SK-N-SH (cell line): Measurements from ENCODE around the gene PNCK. TPM values are rescaled to one million over a fixed set of nuclear protein-coding genes. Genes with fewer than 3 reads are reported as not detected.

Experiments used
- CTCF ChIA-PET: fragments of 300-600, 350-600 bp; formaldehyde crosslinking; extraction: SDS; loops from one replicate; lab custom pipeline; 2021; lab: Yijun Ruan, JAX
- POLR2A ChIA-PET: fragments of 350-600 bp; sonication (Branson Sonifier 250); formaldehyde crosslinking; extraction: SDS; loops from one replicate; lab custom pipeline; 2020; ENCODE audit warnings: antibody characterized with exemption, inconsistent platforms; lab: Yijun Ruan, JAX
- DNase-seq: peaks from one replicate; pipeline ENCODE4 v3.0.0; 2012
- H2AFZ ChIP-seq: fragments of 200-600 bp; sonication (generic); 2 replicates; pipeline ENCODE4 v1.8.1; 2016; ENCODE audit warnings: antibody characterized with exemption, mild to moderate bottlenecking, low read depth
- H3F3A ChIP-seq: fragments of 200-600 bp; sonication (generic); replicated peaks from 2 replicates; pipeline ENCODE3; 2016; ENCODE audit warnings: antibody characterized with exemption, mild to moderate bottlenecking; ENCODE audit not compliant: insufficient read depth
- H3K27ac ChIP-seq, 2 experiments: fragments of 200-500 bp in 1 of 2; fragments of 200-600 bp in 1 of 2; sonication (Bioruptor generic) in 1 of 2; sonication (generic), shearing (Covaris generic) in 1 of 2; 2 replicates each; pipeline versions ENCODE4 v1.5.1 to v1.6.1; 2014 to 2016; ENCODE audit warnings: low read depth in 2 of 2, inconsistent platforms in 1 of 2, low read length in 1 of 2, mild to moderate bottlenecking in 1 of 2, mixed read lengths in 1 of 2
- H3K27me3 ChIP-seq: fragments of 200-600 bp; sonication (generic), shearing (Covaris generic); 2 replicates; pipeline ENCODE4 v1.6.1; 2016; ENCODE audit warnings: mixed run types; ENCODE audit not compliant: insufficient read depth
- H3K36me3 ChIP-seq, 2 experiments: fragments of 200-500 bp in 1 of 2; fragments of 200-600 bp in 1 of 2; sonication (Bioruptor generic) in 1 of 2; sonication (generic) in 1 of 2; replicated peaks in 1 of 2; 2 replicates each; pipeline versions ENCODE3 to v1.5.1; 2014 to 2016; ENCODE audit warnings: low read length in 1 of 2, mild to moderate bottlenecking in 1 of 2; ENCODE audit not compliant: insufficient read depth in 2 of 2, control insufficient read depth in 1 of 2
- H3K4me1 ChIP-seq, 2 experiments: fragments of 200-500 bp in 1 of 2; fragments of 200-600 bp in 1 of 2; sonication (Bioruptor generic) in 1 of 2; sonication (generic), shearing (Covaris generic) in 1 of 2; 2 replicates each; pipeline versions ENCODE4 v1.5.1 to v1.6.1; 2014 to 2016; ENCODE audit warnings: low read depth in 1 of 2, low read length in 1 of 2, mixed run types in 1 of 2; ENCODE audit not compliant: insufficient read depth in 2 of 2, control insufficient read depth in 1 of 2
- H3K4me2 ChIP-seq: fragments of 200-600 bp; sonication (generic), shearing (Covaris generic); 2 replicates; pipeline ENCODE4 v1.6.1; 2017; ENCODE audit warnings: mixed run types
- H3K4me3 ChIP-seq, 2 experiments: fragments of 200-500 bp in 1 of 2; fragments of 200-600 bp in 1 of 2; sonication (Bioruptor generic) in 1 of 2; sonication (generic), shearing (Covaris generic) in 1 of 2; 2 replicates each; pipeline versions ENCODE4 v1.5.1 to v1.8.1; 2014 to 2016; ENCODE audit warnings: low read depth in 2 of 2, inconsistent platforms in 1 of 2, low read length in 1 of 2, mild to moderate bottlenecking in 1 of 2, mixed read lengths in 1 of 2, moderate library complexity in 1 of 2
- H3K79me2 ChIP-seq: fragments of 200-600 bp; sonication (generic); 2 replicates; pipeline ENCODE4 v1.8.1; 2017; ENCODE audit warnings: mild to moderate bottlenecking; ENCODE audit not compliant: insufficient read depth
- H3K9ac ChIP-seq: fragments of 200-600 bp; sonication (generic); 2 replicates; pipeline ENCODE4 v1.6.1; 2017; ENCODE audit warnings: mixed run types
- H3K9me2 ChIP-seq: fragments of 200-600 bp; sonication (generic); 2 replicates; pipeline ENCODE4 v1.6.1; 2017; ENCODE audit warnings: mixed run types
- H3K9me3 ChIP-seq: fragments of 200-600 bp; sonication (generic); 2 replicates; pipeline ENCODE4 v1.6.1; 2017; ENCODE audit warnings: mixed run types, mild to moderate bottlenecking, moderate library complexity
- H4K20me1 ChIP-seq: fragments of 200-600 bp; sonication (generic); 2 replicates; pipeline ENCODE4 v1.6.1; 2017; ENCODE audit warnings: mild to moderate bottlenecking, mixed run types; ENCODE audit not compliant: insufficient read depth
- CHD2 ChIP-seq: fragments of 150-350 bp; IDR thresholded peaks from 2 replicates; pipeline ENCODE4 v1.6.1; 2018; ENCODE audit warnings: low read length; ENCODE audit not compliant: partially characterized antibody
- CTCF ChIP-seq: fragments of 200-600 bp; sonication (generic); IDR thresholded peaks from 2 replicates; pipeline ENCODE4 v1.6.1; 2017; ENCODE audit warnings: antibody characterized with exemption, mild to moderate bottlenecking, moderate library complexity
- FOSL2 ChIP-seq: IDR thresholded peaks from 2 replicates; pipeline ENCODE4 v1.4.0; 2012; ENCODE audit warnings: low read depth, mild to moderate bottlenecking, moderate library complexity, borderline replicate concordance
- FOXJ3 ChIP-seq: sonication (generic); formaldehyde crosslinking; IDR thresholded peaks from 2 replicates; pipeline ENCODE4 v1.5.1; 2020; ENCODE audit warnings: mild to moderate bottlenecking, missing genetic modification reagents
- GABPA ChIP-seq: IDR thresholded peaks from 2 replicates; pipeline ENCODE4 v1.4.0; 2012; ENCODE audit warnings: low read depth, mild to moderate bottlenecking
- GATA2 ChIP-seq: sonication (generic); formaldehyde crosslinking; IDR thresholded peaks from 2 replicates; pipeline ENCODE4 v1.5.0; 2020; ENCODE audit warnings: mild to moderate bottlenecking, missing genetic modification reagents
- MAX ChIP-seq: IDR thresholded peaks from 2 replicates; pipeline ENCODE4 v1.4.0; 2012; ENCODE audit warnings: low read depth
- MEF2A ChIP-seq: IDR thresholded peaks from 2 replicates; pipeline ENCODE4 v1.4.0; 2012; ENCODE audit warnings: low read depth, borderline replicate concordance
- NFIC ChIP-seq: IDR thresholded peaks from 2 replicates; pipeline ENCODE4 v1.4.0; 2012; ENCODE audit warnings: borderline replicate concordance
- PBX3 ChIP-seq: IDR thresholded peaks from 2 replicates; pipeline ENCODE4; 2012
- POLR2AphosphoS5 ChIP-seq: IDR thresholded peaks from 2 replicates; pipeline ENCODE4 v1.6.1; 2012; ENCODE audit warnings: low read depth, low read length
- RCOR1 ChIP-seq: fragments of 150-350 bp; IDR thresholded peaks from 2 replicates; pipeline ENCODE4 v1.6.1; 2017; ENCODE audit warnings: antibody characterized with exemption, low read length
- REST ChIP-seq: IDR thresholded peaks from 2 replicates; pipeline ENCODE4 v1.6.1; 2012; ENCODE audit warnings: mild to moderate bottlenecking, low read depth, low read length, moderate library complexity
- SMC3 ChIP-seq: IDR thresholded peaks from 2 replicates; pipeline ENCODE4 v1.6.1; 2012; ENCODE audit warnings: low read depth, low read length, improper control_type of control experiment
- TAF1 ChIP-seq: IDR thresholded peaks from 2 replicates; pipeline ENCODE4 v1.6.1; 2012; ENCODE audit warnings: low read depth, mild to moderate bottlenecking, low read length, moderate library complexity, borderline replicate concordance
- TCF12 ChIP-seq: IDR thresholded peaks from 2 replicates; pipeline ENCODE4 v1.4.0; 2012
- USF1 ChIP-seq: IDR thresholded peaks from 2 replicates; pipeline ENCODE4 v1.4.0; 2012; ENCODE audit warnings: low read depth, borderline replicate concordance
- YY1 ChIP-seq: IDR thresholded peaks from 2 replicates; pipeline ENCODE4 v1.4.0; 2012; ENCODE audit warnings: low read depth, mild to moderate bottlenecking
- WGBS: methylation state at CpG from one replicate; pipeline ENCODE4 v1.1.6; 2017; ENCODE audit warnings: low lambda C conversion rate; 5-methylcytosine and 5-hydroxymethylcytosine counted together
- polyA plus RNA-seq, 3 experiments: library from polyadenylated mRNA; depleted of rRNA; stranded (reverse); fragments of >200 nt; gene quantifications; 2 replicates each; pipeline ENCODE4 v1.2.3, GENCODE V29; 2012

The PNCK gene
- polyA plus RNA-seq, 1 of the 3 experiments (the other 2 are of a cell fraction), result 1.2 TPM

GRCh38 chrX:153685156-153685536 is 11.5 kb upstream of the PNCK start (continued):
- TF ChIP-seq REST, result no peak
- TF ChIP-seq MAX, result no peak
- TF ChIP-seq TAF1, result no peak
- no peak for TF ChIP-seq CHD2
- TF ChIP-seq POLR2AphosphoS5, result no peak
- TF ChIP-seq, all 33 proteins: peak for 0

- ChIA-PET POLR2A (interaction anchor here (0.7 to 1.6 kb wide), 3 partner anchors 11 to 130 kb away, joined by 3 to 4 read pairs (median 3); no protein-coding TSS in a partner anchor), CTCF (interaction anchor here (0.5 to 4.5 kb wide), 10 partner anchors 17 to 238 kb away, joined by 3 to 33 read pairs (median 4); no protein-coding TSS in a partner anchor)
- H3K79me2 ChIP-seq, result peaks cover 3% of the 10 kb centered on the region; the same call in 1 of the 2 replicates
- H3K9me3 ChIP-seq, result no peaks in the 10 kb centered on the region
- peaks cover 7% of the 10 kb centered on the region; the same call in 1 of the 2 replicates for H3K27me3 ChIP-seq
- H3K9me2 ChIP-seq, result no peaks in the 10 kb centered on the region
- H2AFZ ChIP-seq, result no peak overlapping the region
- no peak for DNase-seq
- H3K4me3 ChIP-seq, result no peak overlapping the region
- no peaks in the 10 kb centered on the region for H3F3A ChIP-seq
- H3K27ac ChIP-seq, result peak overlapping the region in 1 of 2 experiments; percentile 43; a peak in 1 of 4 replicates
- H3K9ac ChIP-seq, result no peak overlapping the region
- H3K4me2 ChIP-seq, result no peak overlapping the region
- H3K4me1 ChIP-seq, result peaks cover 0 to 19% of the 10 kb centered on the region in 2 experiments; a peak in 1 of 4 replicates
- WGBS, result 50% methylated on average over 12 of the region's 21 CpGs
- H4K20me1 ChIP-seq, result peaks cover 2% of the 10 kb centered on the region; the same call in 1 of the 2 replicates
- H3K36me3 ChIP-seq, result no peaks in the 10 kb centered on the region
- TF ChIP-seq MAX, result no peak
- TF ChIP-seq PBX3, result no peak
- TF ChIP-seq RCOR1, result no peak
- no peak for TF ChIP-seq FOXJ3
- no peak for TF ChIP-seq TCF12
- TF ChIP-seq NFIC, result no peak
- TF ChIP-seq YY1, result no peak
- no peak for TF ChIP-seq CTCF
- TF ChIP-seq USF1, result no peak
- no peak for TF ChIP-seq REST
- no peak for TF ChIP-seq GABPA
- no peak for TF ChIP-seq MEF2A
- TF ChIP-seq GATA2 (CRISPR knock-in tag), result no peak
- no peak for TF ChIP-seq FOSL2
- TF ChIP-seq TAF1, result no peak
- TF ChIP-seq SMC3, result no peak
These were observed 11.0 kb upstream of the PNCK start for GRCh38 chrX:153684467-153685155.
